Measurements from ENCODE around the gene POU5F1.
A peak's percentile ranks its signal among the peaks of the same experiment; 100 is the strongest.

The POU5F1 gene

GRCh38 chr6:31154436-31154835, 16.0 kb downstream of the POU5F1 start:
- H3K4me1 ChIP-seq (ENCODE audit: control insufficient read depth, insufficient read depth, low read length): peaks cover 16% of the 10 kb centered on the region
- H3K27ac ChIP-seq (ENCODE audit: low read length): no peak overlapping the region
- no peak overlapping the region for H3K4me3 ChIP-seq (ENCODE audit: low read length in 2 of 2)
- no peaks in the 10 kb centered on the region for H3K27me3 ChIP-seq (ENCODE audit: control insufficient read depth in 1 of 2, insufficient read depth in 2 of 2, low read length in 2 of 2)
- peaks cover 10 to 25% of the 10 kb centered on the region in 2 donors for H3K36me3 ChIP-seq (ENCODE audit: control insufficient read depth in 2 of 2, insufficient read depth in 2 of 2, low read length in 2 of 2)
- no peak overlapping the region for H3K9ac ChIP-seq (ENCODE audit: low read length in 2 of 2)
- no peaks in the 10 kb centered on the region for H3K9me3 ChIP-seq (ENCODE audit: control insufficient read depth in 2 of 2, low read length in 2 of 2)

GRCh38 chr6:31152781-31153180, 17.7 kb downstream of the POU5F1 start:
- H3K27ac ChIP-seq (ENCODE audit: low read length): no peak overlapping the region
- no peak overlapping the region for H3K4me3 ChIP-seq (ENCODE audit: low read length in 2 of 2)
- H3K27me3 ChIP-seq (ENCODE audit: control insufficient read depth in 1 of 2, insufficient read depth in 2 of 2, low read length in 2 of 2): no peaks in the 10 kb centered on the region
- H3K9me3 ChIP-seq (ENCODE audit: control insufficient read depth in 2 of 2, low read length in 2 of 2): no peaks in the 10 kb centered on the region
- peaks cover 5% of the 10 kb centered on the region for H3K4me1 ChIP-seq (ENCODE audit: control insufficient read depth, insufficient read depth, low read length)
- peaks cover 14 to 25% of the 10 kb centered on the region in 2 donors for H3K36me3 ChIP-seq (ENCODE audit: control insufficient read depth in 2 of 2, insufficient read depth in 2 of 2, low read length in 2 of 2)
- no peak overlapping the region for H3K9ac ChIP-seq (ENCODE audit: low read length in 2 of 2)

- Histone ChIP-seq H3K27ac (ENCODE audit: low read length) (no peak overlapping the region), H3K4me3 (ENCODE audit: low read length in 2 of 2) (no peak overlapping the region), H3K36me3 (ENCODE audit: control insufficient read depth in 2 of 2, insufficient read depth in 2 of 2, low read length in 2 of 2) (peaks cover 18 to 19% of the 10 kb centered on the region in 2 donors), H3K9ac (ENCODE audit: low read length in 2 of 2) (no peak overlapping the region), H3K27me3 (ENCODE audit: control insufficient read depth in 1 of 2, insufficient read depth in 2 of 2, low read length in 2 of 2) (no peaks in the 10 kb centered on the region), H3K9me3 (ENCODE audit: control insufficient read depth in 2 of 2, low read length in 2 of 2) (no peaks in the 10 kb centered on the region), H3K4me1 (ENCODE audit: control insufficient read depth, insufficient read depth, low read length) (no peaks in the 10 kb centered on the region)
Observed at GRCh38 chr6:31149827-31150447, 20.5 kb downstream of the POU5F1 start.

GRCh38 chr6:31145386-31145785, 25.1 kb downstream of the POU5F1 start:
- no peak overlapping the region for H3K27ac ChIP-seq (ENCODE audit: low read length)
- H3K4me3 ChIP-seq (ENCODE audit: low read length in 2 of 2): no peak overlapping the region
- no peaks in the 10 kb centered on the region for H3K27me3 ChIP-seq (ENCODE audit: control insufficient read depth in 1 of 2, insufficient read depth in 2 of 2, low read length in 2 of 2)
- H3K36me3 ChIP-seq (ENCODE audit: control insufficient read depth in 2 of 2, insufficient read depth in 2 of 2, low read length in 2 of 2): peaks cover 8 to 13% of the 10 kb centered on the region in 2 donors
- H3K9me3 ChIP-seq (ENCODE audit: control insufficient read depth in 2 of 2, low read length in 2 of 2): no peaks in the 10 kb centered on the region
- no peak overlapping the region for H3K9ac ChIP-seq (ENCODE audit: low read length in 2 of 2)
- H3K4me1 ChIP-seq (ENCODE audit: control insufficient read depth, insufficient read depth, low read length): peaks cover 7% of the 10 kb centered on the region

GRCh38 chr6:31144970-31145340, 25.5 kb downstream of the POU5F1 start:
- peaks cover 3 to 11% of the 10 kb centered on the region in 2 donors for H3K36me3 ChIP-seq (ENCODE audit: control insufficient read depth in 2 of 2, insufficient read depth in 2 of 2, low read length in 2 of 2)
- H3K4me3 ChIP-seq (ENCODE audit: low read length in 2 of 2): no peak overlapping the region
- no peak overlapping the region for H3K9ac ChIP-seq (ENCODE audit: low read length in 2 of 2)
- peaks cover 7% of the 10 kb centered on the region for H3K4me1 ChIP-seq (ENCODE audit: control insufficient read depth, insufficient read depth, low read length)
- H3K27me3 ChIP-seq (ENCODE audit: control insufficient read depth in 1 of 2, insufficient read depth in 2 of 2, low read length in 2 of 2): no peaks in the 10 kb centered on the region
- no peaks in the 10 kb centered on the region for H3K9me3 ChIP-seq (ENCODE audit: control insufficient read depth in 2 of 2, low read length in 2 of 2)
- H3K27ac ChIP-seq (ENCODE audit: low read length): no peak overlapping the region

GRCh38 chr6:31144296-31144969, 26.0 kb downstream of the POU5F1 start:
- H3K27me3 ChIP-seq (ENCODE audit: control insufficient read depth in 1 of 2, insufficient read depth in 2 of 2, low read length in 2 of 2): no peaks in the 10 kb centered on the region
- no peak overlapping the region for H3K9ac ChIP-seq (ENCODE audit: low read length in 2 of 2)

GRCh38 chr6:31143148-31143547, 27.3 kb downstream of the POU5F1 start:
- Histone ChIP-seq H3K27ac (ENCODE audit: low read length) (peak overlapping the region; percentile 49), H3K9me3 (ENCODE audit: control insufficient read depth in 2 of 2, low read length in 2 of 2) (no peaks in the 10 kb centered on the region)

More at GRCh38 chr6:31144296-31144969, 26.0 kb downstream of the POU5F1 start:
- Histone ChIP-seq H3K4me3 (ENCODE audit: low read length in 2 of 2) (no peak overlapping the region), H3K27ac (ENCODE audit: low read length) (no peak overlapping the region), H3K9me3 (ENCODE audit: control insufficient read depth in 2 of 2, low read length in 2 of 2) (no peaks in the 10 kb centered on the region), H3K36me3 (ENCODE audit: control insufficient read depth in 2 of 2, insufficient read depth in 2 of 2, low read length in 2 of 2) (peaks cover 0 to 11% of the 10 kb centered on the region in 2 donors), H3K4me1 (ENCODE audit: control insufficient read depth, insufficient read depth, low read length) (peaks cover 10% of the 10 kb centered on the region)

GRCh38 chr6:31142361-31142761, 28.1 kb downstream of the POU5F1 start:
- Histone ChIP-seq H3K4me3 (ENCODE audit: low read length in 2 of 2) (no peak overlapping the region), H3K27me3 (ENCODE audit: control insufficient read depth in 1 of 2, insufficient read depth in 2 of 2, low read length in 2 of 2) (no peaks in the 10 kb centered on the region), H3K27ac (ENCODE audit: low read length) (no peak overlapping the region), H3K9ac (ENCODE audit: low read length in 2 of 2) (no peak overlapping the region), H3K36me3 (ENCODE audit: control insufficient read depth in 2 of 2, insufficient read depth in 2 of 2, low read length in 2 of 2) (peaks cover 0 to 7% of the 10 kb centered on the region in 2 donors), H3K4me1 (ENCODE audit: control insufficient read depth, insufficient read depth, low read length) (peaks cover 18% of the 10 kb centered on the region), H3K9me3 (ENCODE audit: control insufficient read depth in 2 of 2, low read length in 2 of 2) (no peaks in the 10 kb centered on the region)

More at GRCh38 chr6:31143148-31143547, 27.3 kb downstream of the POU5F1 start:
- peaks cover 0 to 8% of the 10 kb centered on the region in 2 donors for H3K36me3 ChIP-seq (ENCODE audit: control insufficient read depth in 2 of 2, insufficient read depth in 2 of 2, low read length in 2 of 2)
- peak overlapping the region in 1 of 2 donors; percentile 29 for H3K9ac ChIP-seq (ENCODE audit: low read length in 2 of 2)
- peaks cover 12% of the 10 kb centered on the region for H3K4me1 ChIP-seq (ENCODE audit: control insufficient read depth, insufficient read depth, low read length)
- H3K27me3 ChIP-seq (ENCODE audit: control insufficient read depth in 1 of 2, insufficient read depth in 2 of 2, low read length in 2 of 2): no peaks in the 10 kb centered on the region
- H3K4me3 ChIP-seq (ENCODE audit: low read length in 2 of 2): peak overlapping the region in 1 of 2 donors; percentile 15

- peaks cover 0 to 5% of the 10 kb centered on the region in 2 donors for H3K36me3 ChIP-seq (ENCODE audit: control insufficient read depth in 2 of 2, insufficient read depth in 2 of 2, low read length in 2 of 2)
Observed at GRCh38 chr6:31140643-31141042, 29.8 kb downstream of the POU5F1 start.

GRCh38 chr6:31139599-31139998, 30.9 kb downstream of the POU5F1 start:
- H3K4me3 ChIP-seq (ENCODE audit: low read length in 2 of 2): no peak overlapping the region

More at GRCh38 chr6:31140643-31141042, 29.8 kb downstream of the POU5F1 start:
- Histone ChIP-seq H3K4me3 (ENCODE audit: low read length in 2 of 2) (no peak overlapping the region), H3K9me3 (ENCODE audit: control insufficient read depth in 2 of 2, low read length in 2 of 2) (no peaks in the 10 kb centered on the region), H3K27ac (ENCODE audit: low read length) (no peak overlapping the region), H3K9ac (ENCODE audit: low read length in 2 of 2) (no peak overlapping the region), H3K4me1 (ENCODE audit: control insufficient read depth, insufficient read depth, low read length) (peaks cover 18% of the 10 kb centered on the region), H3K27me3 (ENCODE audit: control insufficient read depth in 1 of 2, insufficient read depth in 2 of 2, low read length in 2 of 2) (no peaks in the 10 kb centered on the region)

GRCh38 chr6:31138982-31139381, 31.5 kb downstream of the POU5F1 start, which contains the start of gene PSORS1C2:
TSS of gene PSORS1C2 (minus strand) at chr6:31139066. CDS start at chr6:31139026, 40 bp downstream.
- no peaks in the 10 kb centered on the region for H3K36me3 ChIP-seq (ENCODE audit: control insufficient read depth in 2 of 2, insufficient read depth in 2 of 2, low read length in 2 of 2)
- peak within 1 kb of the TSS in 1 of 2 donors; percentile 36 for H3K9ac ChIP-seq (ENCODE audit: low read length in 2 of 2)
- H3K27me3 ChIP-seq (ENCODE audit: control insufficient read depth in 1 of 2, insufficient read depth in 2 of 2, low read length in 2 of 2): no peaks in the 10 kb centered on the region
- H3K9me3 ChIP-seq (ENCODE audit: control insufficient read depth in 2 of 2, low read length in 2 of 2): no peaks in the 10 kb centered on the region
- no peak within 1 kb of the TSS for H3K27ac ChIP-seq (ENCODE audit: low read length)
- H3K4me1 ChIP-seq (ENCODE audit: control insufficient read depth, insufficient read depth, low read length): peaks cover 18% of the 10 kb centered on the region
- H3K4me3 ChIP-seq (ENCODE audit: low read length in 2 of 2): no peak within 1 kb of the TSS

More at GRCh38 chr6:31139599-31139998, 30.9 kb downstream of the POU5F1 start:
- no peaks in the 10 kb centered on the region for H3K27me3 ChIP-seq (ENCODE audit: control insufficient read depth in 1 of 2, insufficient read depth in 2 of 2, low read length in 2 of 2)
- peaks cover 0 to 1% of the 10 kb centered on the region in 2 donors for H3K36me3 ChIP-seq (ENCODE audit: control insufficient read depth in 2 of 2, insufficient read depth in 2 of 2, low read length in 2 of 2)
- H3K4me1 ChIP-seq (ENCODE audit: control insufficient read depth, insufficient read depth, low read length): peaks cover 18% of the 10 kb centered on the region
- H3K9me3 ChIP-seq (ENCODE audit: control insufficient read depth in 2 of 2, low read length in 2 of 2): no peaks in the 10 kb centered on the region
- H3K9ac ChIP-seq (ENCODE audit: low read length in 2 of 2): no peak overlapping the region
- H3K27ac ChIP-seq (ENCODE audit: low read length): no peak overlapping the region

Data from stomach smooth muscle (tissue), 2 donors.